Neural cell (in vitro differentiated cells): ENCODE results near the gene KDM2A. TPM values are rescaled to one million over a fixed set of nuclear protein-coding genes. Genes with fewer than 3 reads are reported as not detected.

Source experiments
- H2AFZ ChIP-seq: fragments of 200-600, 300-800 bp; sonication (generic), shearing (Covaris generic); 2 replicates; pipeline ENCODE4 v1.6.0; 2014; ENCODE audit warnings: low read depth, mild to moderate bottlenecking, antibody characterized with exemption, low read length, moderate library complexity
- H3F3A ChIP-seq: fragments of 200-600 bp; shearing (Covaris generic); 2 replicates; pipeline ENCODE4 v1.6.1; 2016; ENCODE audit warnings: mild to moderate bottlenecking, moderate library complexity, mixed read lengths, antibody characterized with exemption, low read length; ENCODE audit not compliant: insufficient read depth, poor library complexity, severe bottlenecking
- H3K27ac ChIP-seq: fragments of 200-600, 300-800 bp; sonication (generic), shearing (Covaris generic); 2 replicates; pipeline ENCODE4 v1.5.1; 2014; ENCODE audit warnings: mild to moderate bottlenecking, low read length, moderate library complexity
- H3K27me3 ChIP-seq: fragments of 300-800, 200-600 bp; sonication (generic), shearing (Covaris generic); 2 replicates; pipeline ENCODE4 v1.6.0; 2014; ENCODE audit warnings: mild to moderate bottlenecking, low read depth, low read length, moderate library complexity; ENCODE audit not compliant: insufficient read depth
- H3K36me3 ChIP-seq: fragments of 300-800, 200-600 bp; sonication (generic), shearing (Covaris generic); 2 replicates; pipeline ENCODE4 v1.5.1; 2014; ENCODE audit warnings: mild to moderate bottlenecking, antibody characterized with exemption, low read length, moderate library complexity; ENCODE audit not compliant: insufficient read depth
- H3K4me2 ChIP-seq: fragments of 300-800, 200-600 bp; sonication (generic), shearing (Covaris generic); 2 replicates; pipeline ENCODE4 v1.6.0; 2014; ENCODE audit warnings: mild to moderate bottlenecking, low read length
- H3K4me3 ChIP-seq: fragments of 300-800, 200-600 bp; sonication (generic), shearing (Covaris generic); 2 replicates; pipeline ENCODE4 v1.5.1; 2014; ENCODE audit warnings: mild to moderate bottlenecking, low read length, moderate library complexity
- H3K79me2 ChIP-seq: fragments of 200-600 bp; shearing (Covaris generic); replicated peaks from 2 replicates; pipeline ENCODE4 v1.6.0; 2014; ENCODE audit warnings: mild to moderate bottlenecking, low read length, moderate library complexity; ENCODE audit not compliant: insufficient read depth
- H3K9ac ChIP-seq: fragments of 300-800, 200-600 bp; sonication (generic), shearing (Covaris generic); 2 replicates; pipeline ENCODE4 v1.6.1; 2016; ENCODE audit warnings: mild to moderate bottlenecking, low read length, mixed read lengths
- H3K9me2 ChIP-seq: fragments of 200-600 bp; shearing (Covaris generic); 2 replicates; pipeline ENCODE4 v1.6.1; 2016; ENCODE audit warnings: mild to moderate bottlenecking, low read length, mixed read lengths; ENCODE audit not compliant: insufficient read depth
- H3K9me3 ChIP-seq: fragments of 200-600, 300-800 bp; sonication (generic), shearing (Covaris generic); 2 replicates; pipeline ENCODE4 v1.6.1; 2016; ENCODE audit warnings: mild to moderate bottlenecking, mixed run types, low read length, moderate library complexity, mixed read lengths
- H4K20me1 ChIP-seq: fragments of 200-600 bp; shearing (Covaris generic); 2 replicates; pipeline ENCODE4 v1.6.1; 2016; ENCODE audit warnings: mild to moderate bottlenecking, mixed run types; ENCODE audit not compliant: insufficient read depth
- CTCF ChIP-seq: fragments of 450-650 bp; IDR thresholded peaks from 2 replicates; pipeline ENCODE4 v1.5.1; 2014; ENCODE audit warnings: antibody characterized with exemption, mild to moderate bottlenecking, moderate library complexity; ENCODE audit not compliant: poor library complexity, severe bottlenecking
- EP300 ChIP-seq: fragments of 450-650 bp; conservative IDR thresholded peaks from 2 replicates; pipeline ENCODE4 v1.6.1; 2014; ENCODE audit warnings: antibody characterized with exemption, mild to moderate bottlenecking, moderate library complexity; ENCODE audit not compliant: poor library complexity, severe bottlenecking
- EZH2 ChIP-seq: fragments of 200-600, 300-800 bp; shearing (Covaris generic), sonication (generic); IDR thresholded peaks from 2 replicates; pipeline ENCODE4 v1.6.1; 2014; ENCODE audit warnings: antibody characterized with exemption, low read length, borderline replicate concordance, mild to moderate bottlenecking; ENCODE audit not compliant: insufficient read depth, poor library complexity, severe bottlenecking
- MXI1 ChIP-seq: fragments of 450-650 bp; conservative IDR thresholded peaks from 2 replicates; pipeline ENCODE4 v1.6.1; 2014; ENCODE audit warnings: antibody characterized with exemption, mild to moderate bottlenecking; ENCODE audit not compliant: poor library complexity, severe bottlenecking
- POLR2AphosphoS5 ChIP-seq: IDR thresholded peaks from 2 replicates; pipeline ENCODE4 v1.6.1; 2012
- RAD21 ChIP-seq: fragments of 450-650 bp; conservative IDR thresholded peaks from 2 replicates; pipeline ENCODE4 v1.6.1; 2014; ENCODE audit warnings: antibody characterized with exemption, mild to moderate bottlenecking, moderate library complexity
- REST ChIP-seq: IDR thresholded peaks from 2 replicates; pipeline ENCODE4 v1.6.1; 2012; ENCODE audit warnings: borderline replicate concordance
- SMC3 ChIP-seq: fragments of 450-650 bp; conservative IDR thresholded peaks from 2 replicates; pipeline ENCODE4 v1.6.1; 2014; ENCODE audit warnings: antibody characterized with exemption, mild to moderate bottlenecking, moderate library complexity; ENCODE audit not compliant: poor library complexity
- TAF1 ChIP-seq: IDR thresholded peaks from 2 replicates; pipeline ENCODE4 v1.6.1; 2012; ENCODE audit warnings: low read depth
- polyA plus RNA-seq: library from polyadenylated mRNA; depleted of rRNA; stranded (reverse); fragments of >200 nt; gene quantifications from 2 replicates; pipeline ENCODE4 v1.2.3, GENCODE V29; 2014

Gene KDM2A
- polyA plus RNA-seq, 1 donor from 2014 or later, result 12.4 TPM

- H3F3A ChIP-seq, result peaks cover 4% of the 10 kb centered on the region
- no peaks in the 10 kb centered on the region for H3K9me3 ChIP-seq
- H3K4me2 ChIP-seq, result no peak overlapping the region
- no peaks in the 10 kb centered on the region for H3K36me3 ChIP-seq
- no peaks in the 10 kb centered on the region for H4K20me1 ChIP-seq
- H2AFZ ChIP-seq, result no peak overlapping the region
- H3K79me2 ChIP-seq, result peaks cover 21% of the 10 kb centered on the region
- TF ChIP-seq MXI1 (no peak), CTCF (no peak)
- no peaks in the 10 kb centered on the region for H3K9me2 ChIP-seq
- no peak overlapping the region for H3K9ac ChIP-seq
- no peak overlapping the region for H3K27ac ChIP-seq
- H3K27me3 ChIP-seq, result no peaks in the 10 kb centered on the region
- no peak overlapping the region for H3K4me3 ChIP-seq
Observed at GRCh38 chr11:67237574-67237973, 118.5 kb downstream of the KDM2A start.

GRCh38 chr11:67238894-67239782, 120.1 kb downstream of the KDM2A start:
- H4K20me1 ChIP-seq, result no peaks in the 10 kb centered on the region
- peaks cover 34% of the 10 kb centered on the region for H3K79me2 ChIP-seq

More at GRCh38 chr11:67238894-67239782, 120.1 kb downstream of the KDM2A start:
- Histone ChIP-seq H3K36me3 (no peaks in the 10 kb centered on the region), H2AFZ (no peak overlapping the region), H3F3A (peaks cover 4% of the 10 kb centered on the region), H3K4me2 (peak overlapping the region; percentile 5), H3K9ac (peak overlapping the region; percentile 11), H3K4me3 (peak overlapping the region; percentile 69), H3K9me3 (no peaks in the 10 kb centered on the region), H3K9me2 (no peaks in the 10 kb centered on the region), H3K27me3 (no peaks in the 10 kb centered on the region), H3K27ac (peak overlapping the region; percentile 23)
- TF ChIP-seq EP300 (no peak), EZH2 (no peak), SMC3 (no peak), TAF1 (no peak), POLR2AphosphoS5 (no peak), CTCF (no peak), RAD21 (no peak), MXI1 (no peak), REST (no peak)
